Islet precursor cell (in vitro differentiated cells): ENCODE data around the gene KLK3.
"Not testable (repeated sequence)": the region's sequence is repeated elsewhere in the genome, so short reads cannot be mapped to it uniquely, and the experiment has no call there.

Experiments
- DNase-seq: peaks from one replicate; pipeline ENCODE4 v3.0.0-alpha.2; 2018

KLK3 gene

GRCh38 chr19:50870417-50871089, 15.8 kb downstream of the KLK3 start:
- DNase-seq: no peak

GRCh38 chr19:50873056-50873455, 18.3 kb downstream of the KLK3 start, which contains the start of gene KLK2:
Gene KLK2 (plus strand): TSS chr19:50873439. CDS start chr19:50873474, 35 bp downstream.
- DNase-seq: no peak

- no peak for DNase-seq
Observed at GRCh38 chr19:50874211-50874610, 19.5 kb downstream of the KLK3 start.

GRCh38 chr19:50875795-50876422, 21.2 kb downstream of the KLK3 start:
- DNase-seq: no peak

GRCh38 chr19:50876456-50876855, 21.7 kb downstream of the KLK3 start:
- DNase-seq: no peak

- DNase-seq: no peak
Observed at GRCh38 chr19:50877338-50877737, 22.6 kb downstream of the KLK3 start.

GRCh38 chr19:50878851-50879250, 24.1 kb downstream of the KLK3 start:
- no peak for DNase-seq

GRCh38 chr19:50880241-50880640, 25.5 kb downstream of the KLK3 start:
- DNase-seq: no peak

GRCh38 chr19:50882188-50882587, 27.5 kb downstream of the KLK3 start:
- DNase-seq: no peak

- no peak for DNase-seq
Observed at GRCh38 chr19:50889638-50890037, 34.9 kb downstream of the KLK3 start.

- DNase-seq: no peak
Observed at GRCh38 chr19:50890422-50891252, 35.9 kb downstream of the KLK3 start.

GRCh38 chr19:50891253-50891625, 36.5 kb downstream of the KLK3 start:
- no peak for DNase-seq

GRCh38 chr19:50893047-50893736, 38.5 kb downstream of the KLK3 start:
- no peak for DNase-seq

- no peak for DNase-seq
Observed at GRCh38 chr19:50894478-50895356, 40.0 kb downstream of the KLK3 start.

GRCh38 chr19:50896089-50896590, 41.4 kb downstream of the KLK3 start:
- not testable (repeated sequence) for DNase-seq

GRCh38 chr19:50896591-50897190, 42.0 kb downstream of the KLK3 start:
- no peak for DNase-seq

GRCh38 chr19:50897191-50897607, 42.5 kb downstream of the KLK3 start:
- no peak for DNase-seq

- DNase-seq: no peak
Observed at GRCh38 chr19:50897612-50898011, 42.9 kb downstream of the KLK3 start.

GRCh38 chr19:50898018-50898417, 43.3 kb downstream of the KLK3 start:
- no peak for DNase-seq

GRCh38 chr19:50899569-50899968, 44.9 kb downstream of the KLK3 start:
- no peak for DNase-seq

GRCh38 chr19:50902640-50903039, 47.9 kb downstream of the KLK3 start:
- DNase-seq: no peak

GRCh38 chr19:50906217-50906616, 51.5 kb downstream of the KLK3 start:
- peak; percentile 63 for DNase-seq
